Measurements from ENCODE around the gene TEKT4.

The TEKT4 gene

GRCh38 chr2:94869552-94870439 is 1.4 kb upstream of the TEKT4 start:
- Histone ChIP-seq H3K27me3 (no peaks in the 10 kb centered on the region), H3K36me3 (no peaks in the 10 kb centered on the region), H3K4me1 (no peaks in the 10 kb centered on the region), H3K4me3 (ENCODE audit: low read depth, low read length) (no peak overlapping the region), H3K9me3 (no peaks in the 10 kb centered on the region)
- DNase-seq, result no peak
- no peak for TF ChIP-seq CTCF (IDR thresholded peaks at IDR 0.05; ENCODE audit: low read depth, low read length)

- no peaks in the 10 kb centered on the region for H3K9me3 ChIP-seq
- H3K4me1 ChIP-seq, result no peaks in the 10 kb centered on the region
- no peak for DNase-seq
- TF ChIP-seq CTCF (IDR thresholded peaks at IDR 0.05; ENCODE audit: low read depth, low read length), result peak; percentile 30; the same call in 1 of the 2 replicates
- H3K36me3 ChIP-seq, result no peaks in the 10 kb centered on the region
- no peaks in the 10 kb centered on the region for H3K27me3 ChIP-seq
- no peak overlapping the region for H3K4me3 ChIP-seq (ENCODE audit: low read depth, low read length)
Measured at GRCh38 chr2:94870440-94871225, 597 bp upstream of the TEKT4 start.

- no peaks in the 10 kb centered on the region for H3K27me3 ChIP-seq
- no peaks in the 10 kb centered on the region for H3K36me3 ChIP-seq
- DNase-seq, result no peak
- H3K4me3 ChIP-seq (ENCODE audit: low read depth, low read length), result no peak overlapping the region
- H3K4me1 ChIP-seq, result no peaks in the 10 kb centered on the region
- no peak for TF ChIP-seq CTCF (IDR thresholded peaks at IDR 0.05; ENCODE audit: low read depth, low read length)
- no peaks in the 10 kb centered on the region for H3K9me3 ChIP-seq
Measured at GRCh38 chr2:94872088-94872618, 923 bp downstream of the TEKT4 start.

- DNase-seq, result no peak
- H3K4me3 ChIP-seq (ENCODE audit: low read depth, low read length), result no peak overlapping the region
- no peak for TF ChIP-seq CTCF (IDR thresholded peaks at IDR 0.05; ENCODE audit: low read depth, low read length)
Measured at GRCh38 chr2:94872676-94873361, 1.6 kb downstream of the TEKT4 start.

GRCh38 chr2:94873362-94874276 is 2.4 kb downstream of the TEKT4 start:
- DNase-seq, result no peak
- no peaks in the 10 kb centered on the region for H3K9me3 ChIP-seq
- H3K4me3 ChIP-seq (ENCODE audit: low read depth, low read length), result no peak overlapping the region
- H3K27me3 ChIP-seq, result no peaks in the 10 kb centered on the region
- no peak for TF ChIP-seq CTCF (IDR thresholded peaks at IDR 0.05; ENCODE audit: low read depth, low read length)
- no peaks in the 10 kb centered on the region for H3K36me3 ChIP-seq
- no peaks in the 10 kb centered on the region for H3K4me1 ChIP-seq

More at GRCh38 chr2:94872676-94873361, 1.6 kb downstream of the TEKT4 start:
- Histone ChIP-seq H3K4me1 (no peaks in the 10 kb centered on the region), H3K9me3 (no peaks in the 10 kb centered on the region), H3K27me3 (no peaks in the 10 kb centered on the region), H3K36me3 (no peaks in the 10 kb centered on the region)
